C1 segment of cervical spinal cord (tissue), 14 donors: Measurements from ENCODE around the gene ARF1.

Experiments used
- DNase-seq, 14 donors: peaks; one replicate each; lab custom pipeline; 2025; lab: John Stamatoyannopoulos, UW

The ARF1 gene

DNA sequence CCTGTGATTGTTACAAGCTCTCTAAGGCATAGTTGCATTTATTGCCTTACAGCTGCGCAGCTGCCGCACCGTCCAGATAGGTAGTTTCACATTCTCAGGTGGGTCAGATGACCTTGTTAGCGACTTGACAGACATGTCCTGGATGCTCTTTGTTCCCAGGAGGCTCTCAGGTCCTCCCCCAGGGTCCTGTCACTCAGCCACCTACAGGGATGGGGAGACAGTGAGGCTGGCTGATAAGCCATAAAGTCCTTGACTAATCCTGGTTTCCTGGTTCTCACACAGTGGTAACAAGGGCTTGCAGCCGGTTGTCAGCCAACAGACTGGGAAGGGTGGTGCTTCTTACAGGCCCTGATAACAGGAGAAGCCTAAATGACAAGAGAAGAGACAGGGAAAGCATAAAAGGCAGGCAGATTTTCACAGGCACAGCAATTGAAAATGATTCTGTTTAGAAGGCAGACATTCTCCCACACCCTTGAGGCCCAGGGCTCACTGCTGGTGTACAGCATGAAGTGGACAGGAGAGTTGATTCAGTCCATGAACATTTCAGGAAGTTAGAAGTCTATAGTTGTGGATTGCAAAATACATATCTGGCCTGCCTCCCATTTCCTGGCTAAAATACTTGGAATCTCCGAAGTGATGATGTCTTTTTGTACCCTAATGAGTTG is 2.9 kb downstream of the ARF1 start:
- no peak for DNase-seq

DNA sequence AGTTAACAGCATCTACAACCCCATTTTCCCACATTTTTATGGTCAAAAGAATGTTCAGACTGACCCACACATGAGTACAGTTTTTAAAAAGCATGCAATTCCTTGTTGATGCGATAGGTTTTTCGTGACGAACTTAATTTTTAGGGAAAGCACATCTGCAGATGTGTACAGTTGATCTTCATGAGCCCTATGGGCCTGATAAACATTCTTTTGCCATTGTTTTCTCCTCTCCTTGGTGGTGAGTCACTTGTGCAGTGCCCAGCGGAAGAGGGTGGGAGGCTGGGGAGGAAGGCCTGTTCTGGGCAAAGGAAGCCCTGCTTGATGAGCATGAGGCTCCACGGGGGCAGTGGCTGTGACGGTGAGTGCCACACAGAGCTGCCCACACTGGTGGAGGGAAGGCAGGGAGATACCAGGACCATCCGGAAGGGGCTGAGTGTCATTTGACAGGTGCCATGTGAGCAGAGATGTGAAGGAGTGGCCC is 5.3 kb downstream of the ARF1 start:
- peak in 2 of 14 donors; percentile 24 to 49 for DNase-seq

DNA sequence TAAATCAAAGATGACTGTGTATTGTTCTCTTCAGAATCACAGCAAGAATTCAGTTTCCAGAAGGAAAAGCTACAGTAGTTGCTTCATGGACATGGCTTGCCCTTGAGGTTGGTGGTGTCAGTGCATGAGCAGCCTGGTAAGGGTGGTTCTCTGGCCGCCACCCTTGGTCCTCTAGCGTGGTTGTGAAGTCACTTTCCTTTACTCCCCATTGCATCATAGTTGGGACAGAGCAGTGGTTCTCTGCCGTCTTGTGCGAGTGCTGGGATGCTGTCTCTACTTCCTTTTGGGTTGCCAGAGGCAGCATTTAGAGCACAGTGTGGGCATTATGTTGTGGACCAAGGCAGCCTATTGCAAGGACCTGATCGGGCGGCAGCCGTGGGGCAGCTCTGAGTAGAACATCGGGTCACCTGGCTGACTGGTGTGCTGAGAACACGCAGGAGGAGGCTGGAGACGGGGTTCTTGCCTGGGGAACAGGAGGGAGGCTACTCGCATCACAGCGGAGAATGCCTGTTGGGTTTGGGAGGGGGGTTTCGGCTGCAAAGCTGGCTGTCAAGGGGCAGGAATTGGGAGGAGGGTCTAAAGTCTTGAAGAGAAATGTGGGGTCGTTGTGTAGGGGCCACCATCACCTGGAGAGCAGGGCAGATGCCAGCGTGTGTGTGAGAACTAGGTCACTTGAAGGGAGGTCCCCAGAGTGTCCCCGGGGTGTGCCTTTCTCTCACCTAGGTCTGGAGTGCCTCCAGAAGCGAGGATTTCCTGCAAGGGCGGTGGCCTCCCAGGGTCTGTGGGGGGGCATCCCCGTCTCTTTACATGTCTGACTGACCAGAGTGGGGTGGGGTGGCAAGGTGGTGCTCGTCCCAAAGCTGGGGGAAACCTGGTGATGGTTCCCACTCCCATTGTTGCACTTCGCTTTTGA is 6.3 kb downstream of the ARF1 start:
- DNase-seq: no peak

DNA sequence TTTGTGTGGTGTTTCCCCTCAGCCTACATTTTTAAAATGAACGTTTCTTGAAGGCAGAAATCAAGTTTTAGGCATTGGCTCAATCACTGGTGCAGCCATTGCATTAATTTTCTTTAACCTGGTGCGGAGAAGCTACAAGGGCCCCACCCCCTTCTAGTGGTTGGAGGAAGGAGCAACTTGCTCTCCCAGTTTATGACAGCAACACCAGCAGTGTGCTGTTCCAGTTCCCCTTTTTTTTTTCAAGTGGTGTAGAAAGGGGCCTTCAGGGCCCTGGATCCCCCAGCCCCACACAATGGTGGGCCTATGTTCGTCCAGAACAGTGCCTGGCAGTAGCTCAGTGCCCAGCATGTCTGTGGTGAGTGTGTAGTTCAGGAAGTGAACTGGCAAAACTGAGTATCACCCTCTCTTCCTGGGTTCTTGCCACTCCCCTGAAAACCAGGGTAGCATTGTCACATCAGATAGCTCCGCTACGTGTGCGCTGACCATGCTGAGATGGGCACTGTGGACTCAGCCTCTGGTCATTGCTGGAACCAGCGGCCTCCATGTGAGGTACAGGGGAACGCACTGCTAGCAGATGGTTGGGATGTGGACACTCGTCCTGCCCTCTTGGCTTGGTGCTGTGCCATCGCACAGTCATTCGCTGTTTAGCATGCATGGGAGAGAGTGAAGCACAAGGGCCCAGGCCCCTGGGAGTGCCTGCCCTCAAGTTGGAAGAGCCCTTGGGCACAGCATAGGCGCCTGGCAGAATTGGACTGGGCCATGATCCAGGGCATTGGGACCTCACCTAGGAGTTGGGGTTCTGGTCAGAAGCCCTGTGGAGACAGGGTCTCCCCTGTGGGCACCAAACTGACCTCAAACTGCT is 7.2 kb downstream of the ARF1 start:
- peak in 1 of 14 donors; percentile 41 for DNase-seq

DNA sequence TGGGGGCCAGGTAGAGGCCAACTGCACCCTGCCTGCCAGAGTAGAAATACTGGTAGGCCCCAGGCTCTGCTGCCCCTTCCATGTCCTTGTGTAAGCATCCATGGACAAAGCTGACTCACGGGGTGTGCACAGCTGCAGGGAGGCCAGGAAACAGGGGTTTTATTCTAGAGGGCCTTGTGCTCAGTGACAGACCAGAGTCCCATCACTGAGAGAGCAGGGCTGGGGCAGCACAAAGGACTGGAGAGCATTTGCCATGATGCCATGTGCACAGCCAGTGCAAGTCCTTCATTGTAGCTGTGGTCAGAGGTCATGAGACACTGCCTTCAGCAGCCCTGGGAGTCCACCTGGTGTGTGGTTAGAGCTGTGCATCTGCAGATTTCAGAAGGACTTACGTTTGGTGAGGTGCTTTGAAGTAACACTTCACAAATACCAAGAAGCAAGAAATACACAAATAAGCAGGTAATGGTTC is 8.1 kb downstream of the ARF1 start:
- DNase-seq: peak in 3 of 14 donors; percentile 19 to 75 (median 21)

DNA sequence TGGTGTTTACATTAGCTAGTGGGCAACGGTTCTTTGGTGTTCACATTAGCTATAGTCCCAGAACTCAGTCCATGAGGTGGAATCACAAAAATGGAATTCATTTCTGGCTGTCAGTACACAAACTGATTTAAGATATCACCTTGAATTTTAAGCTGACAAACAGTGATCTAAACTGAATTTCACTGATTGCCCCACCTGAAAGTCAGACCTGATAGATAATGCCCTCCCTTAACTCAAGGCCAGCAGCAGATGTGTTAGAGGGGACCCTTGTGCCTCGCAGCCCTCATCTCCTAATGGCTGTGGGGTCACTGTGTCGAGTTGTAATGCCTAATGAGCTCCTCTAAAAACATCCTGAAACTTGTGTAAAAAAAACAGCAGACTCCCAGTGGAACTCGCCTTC is 8.6 kb downstream of the ARF1 start:
- DNase-seq: no peak

DNA sequence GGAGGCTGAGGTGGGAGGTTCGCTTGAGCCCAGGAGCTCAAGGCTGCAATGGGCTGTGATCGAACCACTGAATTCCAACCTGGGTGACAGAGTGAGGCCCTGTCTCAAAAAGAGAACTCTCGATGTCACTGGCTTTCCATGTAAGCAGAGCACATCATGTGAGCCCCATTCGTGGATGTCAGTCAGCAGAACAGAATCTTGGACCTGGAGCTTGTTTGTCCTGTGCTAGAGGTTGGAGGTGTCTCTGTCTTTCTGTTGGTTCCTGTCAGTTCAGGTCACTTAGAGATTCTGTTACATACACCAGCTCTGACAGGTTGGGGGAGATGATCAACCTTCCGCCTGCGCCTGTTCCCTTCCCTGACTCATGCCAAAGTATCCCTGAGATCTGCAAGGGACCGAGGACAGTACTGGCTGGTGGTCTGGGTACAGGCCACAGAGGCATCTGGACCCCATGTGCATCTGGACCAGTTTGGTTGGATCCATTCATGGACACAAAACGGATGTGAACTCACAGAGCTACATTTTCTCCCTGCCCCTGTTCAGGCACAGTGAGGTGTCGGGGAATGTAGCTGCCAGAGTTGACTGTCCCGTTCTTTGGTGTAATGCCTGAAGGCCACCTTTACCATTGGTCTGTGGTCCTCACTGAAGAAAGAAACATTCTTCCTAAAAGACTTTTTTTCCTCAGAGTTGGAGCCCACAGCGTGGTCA is 10.0 kb downstream of the ARF1 start:
- no peak for DNase-seq

DNA sequence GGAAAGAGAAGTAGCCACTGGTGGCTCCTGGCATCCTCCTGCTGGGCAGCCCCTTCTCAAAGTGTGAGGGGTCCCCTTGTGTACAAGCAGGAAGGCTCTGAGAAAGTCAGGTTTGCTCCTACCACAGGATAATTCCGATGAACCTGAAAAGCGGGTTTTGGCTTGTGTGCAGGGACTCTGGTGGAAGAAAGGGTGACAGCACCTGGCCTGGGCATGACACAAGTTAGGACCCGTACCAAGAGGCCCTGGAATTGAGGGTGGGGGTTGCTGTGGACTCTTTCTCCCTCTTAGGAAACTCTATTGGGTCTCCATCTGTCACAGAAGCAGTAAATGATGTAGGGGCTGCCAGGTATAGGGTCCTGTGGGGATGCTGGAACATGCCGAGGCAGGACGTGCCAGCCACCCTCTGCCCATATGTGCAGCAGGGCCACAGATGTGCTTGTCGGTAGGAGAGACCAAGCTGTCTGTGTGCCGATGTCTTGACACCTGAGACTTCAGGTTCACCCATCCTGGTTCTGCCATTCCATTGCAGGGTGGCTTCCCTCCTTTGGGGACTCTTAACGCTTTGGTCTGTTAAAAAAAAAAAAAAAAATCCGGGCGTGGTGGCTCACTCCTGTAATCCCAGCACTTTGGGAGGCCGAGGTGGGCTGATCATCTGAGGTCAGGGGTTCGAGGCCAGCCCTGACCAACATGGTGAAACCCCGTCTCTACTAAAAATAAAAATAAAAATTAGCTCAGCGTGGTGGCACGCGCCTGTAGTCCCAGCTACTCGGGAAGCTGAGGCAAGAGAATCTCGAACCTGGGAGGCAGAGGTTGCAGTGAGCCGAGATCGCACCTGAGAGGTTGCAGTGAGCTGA is 10.8 kb downstream of the ARF1 start:
- no peak for DNase-seq

DNA sequence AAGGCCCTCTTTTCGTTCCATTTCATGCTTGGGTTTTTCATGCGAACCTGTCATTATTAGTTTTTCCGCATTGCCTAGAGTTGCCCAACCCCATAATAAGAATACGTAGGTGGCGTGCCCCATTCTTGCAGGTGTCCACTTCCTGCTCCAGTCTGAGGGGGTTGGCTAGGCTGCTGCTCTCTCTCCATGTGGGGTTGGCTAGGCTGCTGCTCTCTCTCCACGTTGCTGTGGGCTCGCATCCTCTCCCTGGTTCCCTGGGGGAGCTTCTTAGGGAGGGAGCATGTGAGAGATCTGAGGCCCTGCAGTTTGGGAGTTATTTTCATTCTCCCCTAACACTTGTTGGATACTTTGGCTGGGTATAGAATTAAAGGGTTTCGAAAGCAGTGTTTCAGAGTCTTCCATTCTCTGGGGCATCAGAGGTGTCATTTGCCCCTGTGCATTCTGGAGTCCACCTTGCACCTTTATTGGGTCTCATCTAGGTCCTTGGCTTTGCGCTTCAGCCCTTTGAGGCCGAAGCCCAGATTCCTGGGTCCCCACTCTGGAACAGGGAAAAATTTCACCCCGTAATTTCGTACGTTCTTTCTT is 12.0 kb downstream of the ARF1 start:
- DNase-seq: no peak

DNA sequence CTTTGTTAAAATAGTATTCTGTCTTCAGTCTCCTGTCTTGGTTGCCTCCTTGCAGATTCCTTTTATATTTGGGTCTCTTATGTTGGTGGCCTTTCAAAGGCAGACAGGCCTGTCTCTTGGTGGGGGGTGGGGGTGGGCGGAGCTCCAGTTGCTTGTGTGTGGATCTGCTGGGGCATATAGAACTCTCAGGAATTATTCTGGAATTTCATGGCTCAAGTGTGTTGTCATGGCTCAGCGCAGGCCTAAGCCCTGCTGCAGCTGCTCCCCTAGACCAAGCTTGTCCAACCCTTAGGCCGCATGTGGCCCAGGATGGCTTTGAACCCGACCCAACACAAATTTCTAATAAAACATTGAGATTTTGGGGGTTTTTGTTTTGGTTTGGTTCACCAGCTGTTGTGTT is 12.7 kb downstream of the ARF1 start:
- no peak for DNase-seq

DNA sequence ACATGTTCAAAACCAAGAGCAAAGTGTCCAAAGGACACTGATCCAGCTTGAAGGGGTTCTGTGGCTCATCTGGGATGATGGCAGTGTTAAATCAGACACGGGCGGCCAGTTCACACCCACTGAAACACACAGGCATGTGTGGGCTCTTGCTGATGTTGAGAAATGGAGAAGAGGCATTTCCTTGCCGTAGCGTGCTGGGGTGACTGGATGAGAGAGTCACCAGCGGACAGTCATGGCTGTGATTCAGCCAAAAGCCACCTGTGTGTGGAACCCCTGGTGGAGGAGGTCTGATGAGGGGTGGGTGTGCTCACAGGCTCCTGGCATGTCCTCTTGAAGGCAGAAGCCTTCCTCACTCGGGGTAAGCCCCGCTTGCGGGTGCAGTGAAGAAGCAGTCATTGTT is 13.4 kb downstream of the ARF1 start:
- no peak for DNase-seq

DNA sequence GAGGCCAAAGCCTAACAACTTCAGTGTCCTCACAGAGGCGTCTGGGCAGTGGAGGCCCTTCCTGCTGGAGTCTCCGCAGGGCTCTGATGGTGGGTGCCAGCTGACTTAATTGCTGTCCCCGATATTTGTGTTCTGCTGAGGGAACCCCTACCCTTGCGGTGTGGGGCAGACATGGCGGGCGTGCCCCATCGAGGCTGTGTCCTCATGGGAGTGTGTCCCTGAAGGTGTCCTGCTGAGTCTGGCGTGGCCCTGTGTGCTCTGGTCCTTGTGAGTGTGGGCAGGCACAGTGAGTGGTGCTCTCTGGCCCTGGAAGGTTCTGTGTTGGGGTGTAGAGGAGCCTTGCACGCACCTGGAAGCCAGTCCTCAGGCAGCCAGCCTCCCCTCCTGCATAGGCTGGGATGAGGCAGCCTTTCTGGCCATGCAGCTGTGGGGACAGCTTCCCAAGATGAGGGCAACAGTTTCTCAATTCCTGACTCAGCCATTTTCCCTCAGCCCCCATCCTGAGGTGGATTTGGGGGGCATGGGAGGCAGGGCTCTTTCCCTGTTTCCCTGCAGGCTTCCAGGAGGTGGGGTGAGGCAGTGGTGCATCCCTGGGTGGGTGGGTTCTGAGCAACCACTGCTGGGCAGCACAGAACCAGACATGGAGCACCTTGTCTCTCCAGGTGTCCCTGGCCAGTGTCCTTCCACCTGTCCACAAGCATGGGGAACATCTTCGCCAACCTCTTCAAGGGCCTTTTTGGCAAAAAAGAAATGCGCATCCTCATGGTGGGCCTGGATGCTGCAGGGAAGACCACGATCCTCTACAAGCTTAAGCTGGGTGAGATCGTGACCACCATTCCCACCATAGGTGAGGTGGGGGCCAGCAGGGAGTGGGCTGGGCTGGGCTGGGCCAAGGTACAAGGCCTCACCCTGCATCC is 14.2 kb downstream of the ARF1 start:
- no peak for DNase-seq

DNA sequence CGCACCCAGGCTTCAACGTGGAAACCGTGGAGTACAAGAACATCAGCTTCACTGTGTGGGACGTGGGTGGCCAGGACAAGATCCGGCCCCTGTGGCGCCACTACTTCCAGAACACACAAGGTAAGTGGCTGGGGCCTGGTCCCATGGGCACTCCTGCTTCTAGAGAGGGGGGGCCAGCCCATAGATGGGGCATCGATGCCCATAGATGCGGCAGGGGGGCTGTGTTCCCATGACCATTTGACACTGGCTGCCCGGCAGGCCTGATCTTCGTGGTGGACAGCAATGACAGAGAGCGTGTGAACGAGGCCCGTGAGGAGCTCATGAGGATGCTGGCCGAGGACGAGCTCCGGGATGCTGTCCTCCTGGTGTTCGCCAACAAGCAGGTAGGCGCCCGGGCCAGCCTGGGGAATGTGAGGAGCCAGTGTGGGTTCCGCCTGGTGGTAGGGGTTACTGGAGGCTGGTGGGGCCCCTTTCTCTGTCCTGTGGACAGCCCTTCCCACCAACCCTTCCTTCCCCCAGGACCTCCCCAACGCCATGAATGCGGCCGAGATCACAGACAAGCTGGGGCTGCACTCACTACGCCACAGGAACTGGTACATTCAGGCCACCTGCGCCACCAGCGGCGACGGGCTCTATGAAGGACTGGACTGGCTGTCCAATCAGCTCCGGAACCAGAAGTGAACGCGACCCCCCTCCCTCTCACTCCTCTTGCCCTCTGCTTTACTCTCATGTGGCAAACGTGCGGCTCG is 15.0 kb downstream of the ARF1 start:
- no peak for DNase-seq

DNA sequence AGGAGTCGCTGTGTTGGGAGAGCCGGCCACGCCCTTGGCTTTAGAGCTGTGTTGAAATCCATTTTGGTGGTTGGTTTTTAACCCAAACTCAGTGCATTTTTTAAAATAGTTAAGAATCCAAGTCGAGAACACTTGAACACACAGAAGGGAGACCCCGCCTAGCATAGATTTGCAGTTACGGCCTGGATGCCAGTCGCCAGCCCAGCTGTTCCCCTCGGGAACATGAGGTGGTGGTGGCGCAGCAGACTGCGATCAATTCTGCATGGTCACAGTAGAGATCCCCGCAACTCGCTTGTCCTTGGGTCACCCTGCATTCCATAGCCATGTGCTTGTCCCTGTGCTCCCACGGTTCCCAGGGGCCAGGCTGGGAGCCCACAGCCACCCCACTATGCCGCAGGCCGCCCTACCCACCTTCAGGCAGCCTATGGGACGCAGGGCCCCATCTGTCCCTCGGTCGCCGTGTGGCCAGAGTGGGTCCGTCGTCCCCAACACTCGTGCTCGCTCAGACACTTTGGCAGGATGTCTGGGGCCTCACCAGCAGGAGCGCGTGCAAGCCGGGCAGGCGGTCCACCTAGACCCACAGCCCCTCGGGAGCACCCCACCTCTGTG is 15.9 kb downstream of the ARF1 start:
- no peak for DNase-seq

DNA sequence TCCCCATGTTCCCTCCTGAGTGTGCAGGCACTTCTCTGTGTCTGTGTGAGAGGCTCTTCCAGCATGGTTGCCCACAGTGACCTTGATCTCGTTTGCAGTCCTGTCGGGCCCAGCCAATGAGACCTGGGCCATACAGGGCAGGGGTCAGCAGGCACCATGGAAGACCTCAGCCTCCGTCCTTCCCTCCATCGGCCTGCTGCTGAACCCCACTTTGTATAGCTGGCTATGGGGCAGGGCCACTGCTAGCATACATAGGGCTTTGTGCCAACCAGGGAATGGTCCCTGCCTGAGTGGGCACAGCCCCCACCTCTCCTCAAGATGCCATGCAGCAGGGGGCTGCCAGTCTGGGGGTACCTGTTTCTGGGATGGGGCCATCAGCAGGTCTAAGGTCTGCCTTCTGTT is 16.8 kb downstream of the ARF1 start:
- no peak for DNase-seq

DNA sequence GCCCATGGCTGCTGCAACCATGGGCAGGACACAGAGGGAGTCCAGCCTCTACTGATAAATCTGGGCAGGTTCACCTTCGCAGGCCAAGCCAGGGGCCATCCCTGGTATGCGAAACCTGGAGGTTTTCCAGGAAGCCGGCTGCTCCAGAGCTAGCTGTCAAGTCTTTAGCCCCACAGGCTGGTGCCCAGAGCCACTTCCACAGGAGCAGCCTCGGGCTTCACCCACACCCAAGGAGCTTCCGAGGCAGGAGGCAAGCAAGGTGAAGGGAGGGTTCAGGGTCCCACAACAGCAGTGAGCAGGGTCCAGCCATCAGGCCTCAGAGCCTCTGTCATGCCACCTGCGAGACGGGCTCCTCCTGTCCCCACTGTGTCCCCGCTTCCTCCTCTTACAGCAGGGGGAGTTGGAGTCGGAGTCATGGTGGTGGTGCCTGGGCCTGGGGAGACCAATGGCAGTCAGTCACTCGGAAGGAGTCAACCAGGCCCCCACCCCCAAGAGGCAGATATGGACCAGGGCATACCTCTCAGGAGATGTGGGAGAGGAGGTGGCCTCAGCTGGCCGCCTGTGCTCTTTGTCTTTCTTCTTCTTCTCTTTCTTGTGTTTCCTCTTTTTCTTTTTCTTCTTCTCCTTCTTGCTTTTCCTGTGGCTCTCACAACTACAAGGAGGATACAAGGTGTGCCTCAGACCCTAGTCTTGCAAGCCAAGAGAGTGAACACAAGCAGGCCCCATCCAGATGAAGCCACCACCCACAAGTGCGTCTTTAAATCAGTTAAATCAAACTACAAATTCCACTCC is 18.5 kb downstream of the ARF1 start:
- DNase-seq: no peak

DNA sequence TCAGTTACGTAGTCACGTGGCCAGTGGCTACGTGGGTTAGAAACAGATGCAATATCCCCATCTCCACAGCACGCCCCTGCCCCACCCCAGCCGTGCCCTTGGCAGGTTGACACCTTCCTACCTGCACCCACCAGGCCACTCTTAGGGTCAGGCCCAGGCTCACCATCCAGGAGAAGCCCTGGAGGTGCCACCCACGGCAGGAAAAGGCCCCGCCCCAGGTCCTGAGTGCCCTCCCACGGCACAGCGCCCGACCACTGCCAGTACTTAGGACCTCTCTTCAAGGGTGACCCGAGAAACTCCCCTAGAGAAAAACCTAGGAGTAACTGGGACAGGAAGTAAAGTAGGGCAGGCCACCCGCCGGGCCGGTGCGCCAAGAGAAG is 19.1 kb downstream of the ARF1 start:
- no peak for DNase-seq
